Stimulated activated memory B cell treated with anti-CD40 and anti-IgM and Interleukin-4, amounts not matched to agents 10 μg/mL and 1 μg/mL and 100 μg/mL, for 72 hours (primary cell): ENCODE data around the gene DPH2.

ENCODE experiments used
- ATAC-seq: fragments of 150-1000 bp; cut with Tn5 transposase; 2 replicates; pipeline ENCODE4 v1.10.0; 2021
- H3K27ac Mint-ChIP-seq: one replicate; pipeline ENCODE4 v1.8.0; 2022; ENCODE audit warnings: mild to moderate bottlenecking, mixed read lengths
- H3K27me3 Mint-ChIP-seq: one replicate; pipeline ENCODE4 v1.8.0; 2022; ENCODE audit warnings: mixed read lengths
- H3K36me3 Mint-ChIP-seq: one replicate; pipeline ENCODE4 v1.8.0; 2022; ENCODE audit warnings: mixed read lengths
- H3K4me1 Mint-ChIP-seq: one replicate; pipeline ENCODE4 v1.8.0; 2022; ENCODE audit warnings: mixed read lengths
- H3K4me3 Mint-ChIP-seq: one replicate; pipeline ENCODE4 v1.8.0; 2022; ENCODE audit warnings: mild to moderate bottlenecking, moderate library complexity, mixed read lengths
- H3K9me3 Mint-ChIP-seq: one replicate; pipeline ENCODE4 v1.8.0; 2022; ENCODE audit warnings: mixed read lengths

DPH2 gene

DNA sequence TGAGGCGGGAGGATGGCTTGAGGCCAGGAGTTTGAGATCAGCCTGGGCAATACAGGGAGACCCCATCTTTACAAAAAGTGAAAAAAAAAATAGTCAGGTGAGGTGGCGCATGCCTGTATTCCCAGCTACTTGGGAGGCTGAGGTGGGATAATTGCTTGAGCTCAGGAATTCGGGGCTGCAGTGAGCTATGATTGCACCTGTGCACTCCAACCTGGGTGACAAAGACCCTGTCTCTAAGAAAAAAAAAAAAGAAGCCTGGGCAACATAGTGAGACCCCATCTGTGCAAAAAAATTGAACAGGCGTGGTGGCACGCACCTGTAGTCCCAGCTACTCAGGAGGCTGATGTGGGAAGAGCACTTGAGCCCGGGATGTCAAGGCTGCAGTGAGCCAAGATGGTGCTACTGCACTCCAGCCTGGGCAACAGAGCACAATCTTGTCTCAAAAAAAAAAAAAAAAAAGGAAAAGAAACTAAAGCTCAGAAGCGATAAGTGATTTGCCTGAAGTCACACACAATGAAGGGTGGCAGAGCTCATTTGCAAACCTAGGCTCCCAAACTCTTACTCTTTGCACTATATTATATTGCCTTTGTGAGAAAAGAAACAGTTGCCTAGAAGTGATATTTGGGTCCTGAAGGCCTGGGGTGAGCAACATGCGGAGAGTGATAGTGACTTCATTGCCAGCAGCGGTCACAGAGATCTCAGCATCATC is 23.6 kb downstream of the DPH2 start:
- H3K9me3 Mint-ChIP-seq = no peaks in the 10 kb centered on the region
- no peaks in the 10 kb centered on the region for H3K36me3 Mint-ChIP-seq
- H3K4me1 Mint-ChIP-seq = peaks cover 41% of the 10 kb centered on the region
- H3K27me3 Mint-ChIP-seq = no peaks in the 10 kb centered on the region
- H3K4me3 Mint-ChIP-seq = no peak overlapping the region
- H3K27ac Mint-ChIP-seq = peak overlapping the region; percentile 73
- no peak for ATAC-seq

DNA sequence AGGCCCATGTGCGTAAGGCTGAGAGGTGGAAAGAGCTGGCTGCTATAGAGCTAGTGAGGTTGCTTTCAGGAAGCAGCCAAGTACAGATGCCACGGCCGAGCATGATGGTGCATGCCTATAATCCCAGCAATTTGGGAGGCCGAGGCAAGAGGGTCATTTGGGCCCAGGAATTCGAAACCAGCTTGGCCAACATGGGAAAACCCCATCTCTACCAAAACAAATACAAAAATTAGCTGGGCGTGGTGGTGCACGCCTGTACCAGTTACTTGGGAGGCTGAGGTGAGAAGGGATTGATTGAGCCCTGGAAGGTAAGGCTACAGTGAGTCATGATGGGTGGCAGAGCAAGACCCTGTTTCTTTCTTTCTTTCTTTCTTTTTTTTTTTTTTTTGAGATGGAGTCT is 24.3 kb downstream of the DPH2 start:
- Mint-ChIP-seq H3K4me3 (no peak overlapping the region), H3K27ac (peak overlapping the region; percentile 8), H3K9me3 (no peaks in the 10 kb centered on the region), H3K27me3 (no peaks in the 10 kb centered on the region), H3K36me3 (no peaks in the 10 kb centered on the region), H3K4me1 (peaks cover 41% of the 10 kb centered on the region)
- no peak for ATAC-seq

DNA sequence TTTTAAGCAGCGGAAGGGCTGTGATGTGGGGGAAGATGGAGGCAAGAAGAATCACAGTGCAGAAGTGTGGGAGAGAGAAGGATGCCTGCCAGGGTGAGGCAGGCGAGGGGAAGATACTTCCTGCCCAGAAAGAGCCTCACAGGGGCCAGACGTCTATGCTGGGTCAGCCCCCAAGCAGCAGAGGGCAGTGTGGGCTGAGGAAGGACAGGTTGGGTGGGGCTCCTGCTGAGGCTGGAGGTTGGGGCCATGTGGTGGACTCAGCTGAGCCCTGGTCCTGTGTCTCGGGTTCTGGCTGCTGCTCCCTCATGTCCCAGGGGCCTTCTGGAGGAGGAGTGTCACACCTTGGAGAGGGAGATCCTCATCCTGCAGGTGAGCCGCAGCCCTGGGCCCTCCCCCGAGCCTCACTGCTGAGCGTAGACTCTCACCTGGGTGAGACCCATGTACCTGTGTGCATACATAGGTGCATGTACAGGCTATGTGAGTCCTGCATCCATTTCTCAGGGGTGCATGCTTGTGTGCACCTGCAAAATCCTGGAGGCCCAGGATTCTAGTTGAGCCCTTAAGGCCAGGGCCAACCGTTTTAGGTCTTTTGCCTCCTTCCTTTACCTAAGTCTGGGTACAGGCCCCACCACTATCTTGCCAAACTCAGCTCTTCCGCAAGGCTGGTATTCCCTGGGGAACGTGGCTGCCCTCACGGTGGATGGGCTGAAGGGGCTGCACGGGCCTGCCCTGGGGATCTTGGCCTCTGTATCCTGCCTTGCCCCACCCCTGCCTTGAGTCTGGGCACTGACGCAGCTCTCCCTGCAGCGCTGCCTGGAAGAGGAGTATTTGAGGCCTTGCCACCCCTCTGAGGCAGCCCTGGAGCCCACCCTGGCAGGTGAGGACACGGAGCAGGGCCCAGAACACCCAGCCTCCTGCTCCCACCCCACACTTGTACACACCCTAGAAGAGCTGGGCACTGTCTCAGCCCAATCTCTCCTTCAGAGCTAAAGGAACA is 25.3 kb downstream of the DPH2 start:
- Mint-ChIP-seq H3K9me3 (no peaks in the 10 kb centered on the region), H3K27ac (no peak overlapping the region), H3K27me3 (no peaks in the 10 kb centered on the region), H3K4me3 (no peak overlapping the region), H3K36me3 (no peaks in the 10 kb centered on the region), H3K4me1 (peaks cover 41% of the 10 kb centered on the region)
- no peak for ATAC-seq

DNA sequence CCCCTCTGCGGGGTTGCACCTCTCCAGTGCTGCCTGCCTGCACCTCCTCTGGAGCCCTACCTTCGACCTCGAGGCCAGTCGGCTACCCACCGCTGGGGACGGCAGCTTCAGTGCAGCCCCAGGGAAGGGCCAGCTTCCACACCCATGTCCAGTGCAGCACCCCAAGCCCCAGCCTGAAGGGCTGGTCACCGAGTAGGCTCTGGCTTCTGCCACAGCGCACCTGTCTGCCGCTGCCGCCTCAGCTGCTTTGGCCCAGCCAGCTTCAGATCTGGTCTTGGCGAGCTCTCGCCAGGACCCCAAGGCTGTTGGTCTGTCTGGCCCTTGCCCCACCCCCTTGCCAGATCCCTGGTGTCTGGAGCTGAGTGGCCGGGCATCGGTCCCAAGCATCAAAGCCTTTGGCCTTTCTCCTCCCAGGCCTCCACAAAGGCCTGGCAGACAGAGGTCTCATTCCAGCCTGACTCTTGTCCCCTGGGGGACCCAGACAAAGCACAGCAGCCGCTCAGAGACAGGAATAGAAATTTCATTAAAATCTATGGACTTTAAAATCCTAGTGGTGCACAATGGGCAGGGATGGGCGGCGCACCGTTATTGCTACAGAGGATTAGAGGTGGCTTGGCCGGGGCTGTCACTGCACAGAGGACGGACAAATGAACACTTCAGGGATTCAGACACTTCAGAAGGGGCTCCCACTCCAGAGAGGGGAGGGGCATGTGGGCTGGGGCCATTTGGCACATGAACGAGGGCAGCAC is 26.3 kb downstream of the DPH2 start:
- H3K4me3 Mint-ChIP-seq = no peak overlapping the region
- H3K36me3 Mint-ChIP-seq = no peaks in the 10 kb centered on the region
- H3K27me3 Mint-ChIP-seq = peaks cover 6% of the 10 kb centered on the region
- H3K27ac Mint-ChIP-seq = no peak overlapping the region
- H3K4me1 Mint-ChIP-seq = peaks cover 37% of the 10 kb centered on the region
- ATAC-seq = no peak
- H3K9me3 Mint-ChIP-seq = no peaks in the 10 kb centered on the region

DNA sequence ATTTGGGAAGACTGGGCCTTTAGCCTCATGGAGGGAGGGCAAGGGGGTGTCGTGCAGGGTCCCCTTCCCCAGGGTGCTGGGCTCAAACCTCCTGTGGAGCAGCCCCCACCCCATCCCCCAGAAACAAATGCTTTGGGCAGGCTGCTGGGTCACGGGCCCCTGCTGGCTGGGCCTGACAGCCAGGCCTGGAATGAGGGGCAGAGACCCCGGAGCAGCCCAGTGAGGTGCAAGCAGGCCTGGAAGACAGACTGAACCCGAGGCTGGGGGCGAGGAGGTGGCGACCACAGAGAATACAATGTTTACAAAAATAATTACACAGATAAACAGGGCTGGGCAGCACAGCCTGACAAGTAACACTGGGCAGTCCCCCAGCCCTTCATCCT is 26.9 kb downstream of the DPH2 start:
- H3K9me3 Mint-ChIP-seq = no peaks in the 10 kb centered on the region
- no peaks in the 10 kb centered on the region for H3K36me3 Mint-ChIP-seq
- peaks cover 31% of the 10 kb centered on the region for H3K4me1 Mint-ChIP-seq
- ATAC-seq = no peak
- H3K27me3 Mint-ChIP-seq = peaks cover 12% of the 10 kb centered on the region
- H3K4me3 Mint-ChIP-seq = no peak overlapping the region
- no peak overlapping the region for H3K27ac Mint-ChIP-seq

- peaks cover 12% of the 10 kb centered on the region for H3K27me3 Mint-ChIP-seq
- H3K27ac Mint-ChIP-seq = no peak overlapping the region
- no peak for ATAC-seq
- H3K36me3 Mint-ChIP-seq = no peaks in the 10 kb centered on the region
- H3K4me3 Mint-ChIP-seq = no peak overlapping the region
- H3K9me3 Mint-ChIP-seq = no peaks in the 10 kb centered on the region
- H3K4me1 Mint-ChIP-seq = peaks cover 24% of the 10 kb centered on the region
Observed at GRCh38 chr1:43997295-43997999, 27.6 kb downstream of the DPH2 start.

GRCh38 chr1:43998000-43998378 is 28.2 kb downstream of the DPH2 start:
- Mint-ChIP-seq H3K27me3 (peaks cover 12% of the 10 kb centered on the region), H3K9me3 (no peaks in the 10 kb centered on the region), H3K36me3 (no peaks in the 10 kb centered on the region), H3K4me3 (no peak overlapping the region), H3K27ac (no peak overlapping the region), H3K4me1 (peaks cover 19% of the 10 kb centered on the region)
- ATAC-seq = no peak

DNA sequence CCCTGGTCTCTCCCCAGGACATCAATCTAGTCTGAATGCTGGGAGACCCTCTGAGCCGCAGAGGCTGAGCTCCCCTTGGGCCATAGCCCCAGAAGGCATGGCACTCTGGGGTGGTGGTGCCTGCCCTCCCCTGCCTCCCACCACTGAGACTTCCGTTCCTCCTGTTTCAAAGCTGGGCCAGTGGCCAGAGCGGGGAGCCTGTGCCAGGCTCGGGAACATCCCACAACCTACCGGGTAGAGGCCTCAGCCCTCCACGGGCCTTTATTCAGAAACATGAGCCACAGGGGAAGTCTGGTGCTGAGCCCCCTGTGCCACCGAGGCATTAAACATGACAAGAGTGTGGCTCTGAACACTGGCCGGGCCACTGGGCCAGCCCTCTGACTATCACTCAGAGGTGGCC is 29.6 kb downstream of the DPH2 start:
- Mint-ChIP-seq H3K9me3 (no peaks in the 10 kb centered on the region), H3K27me3 (peaks cover 12% of the 10 kb centered on the region), H3K4me1 (peaks cover 6% of the 10 kb centered on the region), H3K4me3 (no peak overlapping the region), H3K36me3 (no peaks in the 10 kb centered on the region), H3K27ac (no peak overlapping the region)
- no peak for ATAC-seq

- Mint-ChIP-seq H3K27me3 (peaks cover 12% of the 10 kb centered on the region), H3K9me3 (no peaks in the 10 kb centered on the region), H3K4me1 (no peaks in the 10 kb centered on the region), H3K4me3 (no peak overlapping the region), H3K36me3 (no peaks in the 10 kb centered on the region), H3K27ac (no peak overlapping the region)
- ATAC-seq = no peak
Observed at GRCh38 chr1:44000122-44000665, 30.4 kb downstream of the DPH2 start.

GRCh38 chr1:44002165-44002564 is 32.4 kb downstream of the DPH2 start:
- no peaks in the 10 kb centered on the region for H3K4me1 Mint-ChIP-seq
- H3K4me3 Mint-ChIP-seq = no peak overlapping the region
- H3K9me3 Mint-ChIP-seq = no peaks in the 10 kb centered on the region
- H3K36me3 Mint-ChIP-seq = no peaks in the 10 kb centered on the region
- no peak for ATAC-seq
- peak overlapping the region; percentile 28 for H3K27ac Mint-ChIP-seq
- peaks cover 12% of the 10 kb centered on the region for H3K27me3 Mint-ChIP-seq

- ATAC-seq = no peak
Observed at GRCh38 chr1:44002606-44003157, 32.9 kb downstream of the DPH2 start.

DNA sequence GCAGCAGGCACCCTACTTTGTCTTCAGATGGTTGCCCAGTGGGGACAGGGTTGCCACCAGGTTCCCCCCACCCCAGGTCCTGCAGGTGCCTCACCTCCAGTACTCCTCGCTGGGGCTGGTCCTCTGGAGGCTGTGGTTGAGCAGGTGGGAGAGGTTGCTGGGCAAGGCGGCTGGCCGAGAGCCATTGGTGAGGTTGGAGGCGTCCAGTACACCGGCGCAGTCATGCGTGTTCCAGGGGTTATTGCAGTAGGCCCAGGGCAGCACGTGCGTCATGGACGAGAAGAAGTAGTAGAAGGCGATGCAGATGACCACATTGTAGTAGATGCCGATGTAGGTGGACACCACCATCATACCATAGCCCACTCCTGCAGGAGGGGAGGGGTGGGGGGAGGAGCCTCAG is 38.4 kb downstream of the DPH2 start:
- H3K36me3 Mint-ChIP-seq = no peaks in the 10 kb centered on the region
- ATAC-seq = no peak
- H3K27ac Mint-ChIP-seq = no peak overlapping the region
- no peak overlapping the region for H3K4me3 Mint-ChIP-seq
- H3K27me3 Mint-ChIP-seq = no peaks in the 10 kb centered on the region
- H3K9me3 Mint-ChIP-seq = no peaks in the 10 kb centered on the region
- no peaks in the 10 kb centered on the region for H3K4me1 Mint-ChIP-seq

More at GRCh38 chr1:44002606-44003157, 32.9 kb downstream of the DPH2 start:
- Mint-ChIP-seq H3K9me3 (no peaks in the 10 kb centered on the region), H3K4me3 (no peak overlapping the region), H3K36me3 (no peaks in the 10 kb centered on the region), H3K4me1 (no peaks in the 10 kb centered on the region), H3K27ac (no peak overlapping the region), H3K27me3 (peaks cover 12% of the 10 kb centered on the region)

DNA sequence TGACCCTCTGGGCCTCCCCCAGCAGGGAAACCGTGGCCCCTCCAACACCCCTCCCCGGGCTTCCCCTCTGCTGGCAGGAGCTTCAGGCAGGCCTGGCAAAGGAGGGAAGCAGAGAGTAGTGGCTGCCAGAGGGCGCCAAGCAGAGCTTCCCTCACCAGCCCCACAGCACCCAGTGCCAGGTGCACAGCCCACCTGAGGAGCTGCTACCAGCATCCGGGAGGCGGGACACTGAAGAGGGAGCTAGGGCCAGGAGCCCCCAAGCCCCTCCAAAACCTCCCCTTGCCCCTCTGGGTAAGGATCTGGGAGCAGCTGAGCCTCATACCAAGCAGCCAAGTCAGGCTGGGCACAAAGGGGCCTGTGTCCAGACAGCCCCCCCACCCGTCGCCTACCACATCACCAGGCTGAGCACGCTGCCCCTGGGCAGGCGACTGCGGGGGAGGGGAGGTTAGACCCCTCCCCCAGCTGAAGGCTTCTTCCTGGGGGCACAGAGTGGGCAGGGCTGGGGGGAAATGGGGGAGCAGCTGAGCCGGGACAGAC is 41.2 kb downstream of the DPH2 start:
- H3K36me3 Mint-ChIP-seq = no peaks in the 10 kb centered on the region
- H3K9me3 Mint-ChIP-seq = no peaks in the 10 kb centered on the region
- H3K27me3 Mint-ChIP-seq = peaks cover 16% of the 10 kb centered on the region
- no peak overlapping the region for H3K4me3 Mint-ChIP-seq
- H3K27ac Mint-ChIP-seq = no peak overlapping the region
- no peak for ATAC-seq
- H3K4me1 Mint-ChIP-seq = no peaks in the 10 kb centered on the region

DNA sequence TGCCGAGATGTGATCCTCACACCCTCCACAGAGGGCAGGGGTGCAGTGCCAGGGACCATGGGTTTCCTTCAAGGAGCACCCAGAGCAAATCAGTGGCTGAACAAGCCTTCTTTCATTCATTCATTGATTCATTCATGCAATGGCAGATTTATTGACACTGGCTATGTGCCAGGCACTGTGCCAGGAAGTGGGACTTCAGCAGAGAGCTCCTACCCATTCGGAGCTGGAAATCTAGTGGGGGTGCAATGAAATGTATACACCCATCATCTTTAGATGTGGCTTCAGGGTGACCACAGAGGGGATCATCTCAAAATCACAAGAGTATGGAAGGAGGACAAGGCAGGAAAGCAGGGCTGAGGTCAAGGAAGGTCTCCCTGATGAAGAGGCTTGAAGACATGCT is 42.6 kb downstream of the DPH2 start:
- H3K4me1 Mint-ChIP-seq = no peaks in the 10 kb centered on the region
- no peak for ATAC-seq
- H3K27me3 Mint-ChIP-seq = peaks cover 16% of the 10 kb centered on the region
- no peak overlapping the region for H3K27ac Mint-ChIP-seq
- H3K4me3 Mint-ChIP-seq = no peak overlapping the region
- no peaks in the 10 kb centered on the region for H3K9me3 Mint-ChIP-seq
- H3K36me3 Mint-ChIP-seq = no peaks in the 10 kb centered on the region
